Measurements from ENCODE around the gene ANTXR2. TPM values are rescaled to one million over a fixed set of nuclear protein-coding genes. Genes with fewer than 3 reads are reported as not detected.

ANTXR2 gene
- total and polyA plus RNA-seq, 2 donors (not counting 3 experiments of a cell fraction or from before 2014, with no cell fraction given), result 6.6 to 64.6 TPM

- peaks cover 16% of the 10 kb centered on the region for H3K4me1 ChIP-seq (ENCODE audit: control insufficient read depth, extremely low read depth, insufficient read depth, low read length)
- dilution Hi-C loops (cut with MboI; ENCODE audit: extremely low pct_ligation_motif_present, low sequenced_read_pairs), result no loop called here
- no peak overlapping the region for H3K27ac ChIP-seq (ENCODE audit: insufficient read depth, low read depth, low read length)
- ChIA-PET POLR2A (no interaction called here), CTCF (interaction anchor here (1.3 kb wide), 1 partner anchor 61 kb away, joined by 3 read pairs; no protein-coding TSS in a partner anchor)
- peaks cover 24% of the 10 kb centered on the region for H3K79me2 ChIP-seq (ENCODE audit: control insufficient read depth, insufficient read depth, low read length)
- no peak overlapping the region for H2AFZ ChIP-seq (ENCODE audit: low read depth, low read length)
- intact Hi-C loops (cut with micrococcal nuclease), result no loop called here
- H3K36me3 ChIP-seq (ENCODE audit: control insufficient read depth in 2 of 2, extremely low read depth in 1 of 2, insufficient read depth in 2 of 2, low read length in 2 of 2), result peaks cover 2 to 11% of the 10 kb centered on the region in 2 experiments
- H4K20me1 ChIP-seq (replicated peaks; ENCODE audit: control insufficient read depth, extremely low read depth, insufficient read depth, low read length), result no peaks in the 10 kb centered on the region
- TF ChIP-seq POLR2A (IDR thresholded peaks at IDR 0.05; ENCODE audit: low read depth, low read length), result no peak
- FAIRE-seq (no peak), DNase-seq (ENCODE audit: low read depth, low spot score) (no peak)
- H3K27me3 ChIP-seq (ENCODE audit: control insufficient read depth in 2 of 2, insufficient read depth in 2 of 2, low read length in 2 of 2), result no peaks in the 10 kb centered on the region
- H3K4me3 ChIP-seq (replicated peaks in 1 of 3; ENCODE audit: insufficient read depth in 1 of 3, low read depth in 1 of 3, low read length in 3 of 3), result no peak overlapping the region
- no peak overlapping the region for H3K4me2 ChIP-seq (ENCODE audit: insufficient read depth, low read length)
- no peak overlapping the region for H3K9ac ChIP-seq (replicated peaks; ENCODE audit: extremely low read depth, insufficient read depth, low read length)
- no peaks in the 10 kb centered on the region for H3K9me1 ChIP-seq (replicated peaks; ENCODE audit: control insufficient read depth, extremely low read depth, insufficient read depth, low read length)
- no peaks in the 10 kb centered on the region for H3K9me3 ChIP-seq (replicated peaks; ENCODE audit: control insufficient read depth, insufficient read depth, low read length)
- BruUV-seq (replicated peaks), result no TSS peak
Observed at GRCh38 chr4:80065601-80066000, 7.4 kb downstream of the ANTXR2 start.

GRCh38 chr4:80062527-80062926 is 10.5 kb downstream of the ANTXR2 start:
- CTCF ChIA-PET, result no interaction called here
- POLR2A ChIA-PET, result no interaction called here

More at GRCh38 chr4:80062527-80062926, 10.5 kb downstream of the ANTXR2 start:
- dilution Hi-C loops (cut with MboI; ENCODE audit: extremely low pct_ligation_motif_present, low sequenced_read_pairs), result no loop called here
- Histone ChIP-seq H3K36me3 (ENCODE audit: control insufficient read depth in 2 of 2, extremely low read depth in 1 of 2, insufficient read depth in 2 of 2, low read length in 2 of 2) (peaks cover 2 to 16% of the 10 kb centered on the region in 2 experiments), H3K79me2 (ENCODE audit: control insufficient read depth, insufficient read depth, low read length) (peaks cover 15% of the 10 kb centered on the region), H3K27me3 (ENCODE audit: control insufficient read depth in 2 of 2, insufficient read depth in 2 of 2, low read length in 2 of 2) (no peaks in the 10 kb centered on the region), H3K4me2 (ENCODE audit: insufficient read depth, low read length) (no peak overlapping the region), H3K9ac (replicated peaks; ENCODE audit: extremely low read depth, insufficient read depth, low read length) (no peak overlapping the region), H3K9me3 (replicated peaks; ENCODE audit: control insufficient read depth, insufficient read depth, low read length) (no peaks in the 10 kb centered on the region), H3K9me1 (replicated peaks; ENCODE audit: control insufficient read depth, extremely low read depth, insufficient read depth, low read length) (no peaks in the 10 kb centered on the region), H3K4me3 (replicated peaks in 1 of 3; ENCODE audit: insufficient read depth in 1 of 3, low read depth in 1 of 3, low read length in 3 of 3) (no peak overlapping the region), H3K27ac (ENCODE audit: insufficient read depth, low read depth, low read length) (no peak overlapping the region), H2AFZ (ENCODE audit: low read depth, low read length) (no peak overlapping the region), H4K20me1 (replicated peaks; ENCODE audit: control insufficient read depth, extremely low read depth, insufficient read depth, low read length) (peaks cover 2% of the 10 kb centered on the region), H3K4me1 (ENCODE audit: control insufficient read depth, extremely low read depth, insufficient read depth, low read length) (no peaks in the 10 kb centered on the region)
- TF ChIP-seq POLR2AphosphoS5 (IDR thresholded peaks at IDR 0.05; ENCODE audit: insufficient read depth, low read depth, low read length), result no peak
- no peak for TF ChIP-seq MAX (IDR thresholded peaks at IDR 0.05; ENCODE audit: insufficient read depth, insufficient read length)
- no peak for TF ChIP-seq POLR2A (IDR thresholded peaks at IDR 0.05; ENCODE audit: low read depth, low read length)
- no peak for TF ChIP-seq FOS (IDR thresholded peaks at IDR 0.05; ENCODE audit: borderline replicate concordance, insufficient read depth, low read length)
- TF ChIP-seq GATA2 (IDR thresholded peaks at IDR 0.05; ENCODE audit: insufficient read depth, insufficient read length, low read depth, low read length), result no peak
- TF ChIP-seq JUN (IDR thresholded peaks at IDR 0.05; ENCODE audit: borderline replicate concordance, insufficient read depth, insufficient read length, low read depth), result no peak
- TF ChIP-seq EZH2 (IDR thresholded peaks at IDR 0.05; ENCODE audit: borderline replicate concordance, low read depth, low read length, severe bottlenecking), result no peak
- no peak for TF ChIP-seq MYC (IDR thresholded peaks at IDR 0.05; ENCODE audit: low read depth, low read length)
- no peak for TF ChIP-seq CTCF (IDR thresholded peaks at IDR 0.05; ENCODE audit: extremely low read depth in 1 of 2, insufficient read depth in 1 of 2, low read depth in 1 of 2, low read length in 2 of 2)
- intact Hi-C loops (cut with micrococcal nuclease), result no loop called here
- no TSS peak for BruUV-seq (replicated peaks)
- FAIRE-seq, result no peak
- DNase-seq (ENCODE audit: low read depth, low spot score), result no peak

Data from endothelial cell of umbilical vein (primary cell).